ENCODE results near the gene RNF7.
"Not testable (repeated sequence)": the region's sequence is repeated elsewhere in the genome, so short reads cannot be mapped to it uniquely, and the experiment has no call there.

RNF7 gene

DNA sequence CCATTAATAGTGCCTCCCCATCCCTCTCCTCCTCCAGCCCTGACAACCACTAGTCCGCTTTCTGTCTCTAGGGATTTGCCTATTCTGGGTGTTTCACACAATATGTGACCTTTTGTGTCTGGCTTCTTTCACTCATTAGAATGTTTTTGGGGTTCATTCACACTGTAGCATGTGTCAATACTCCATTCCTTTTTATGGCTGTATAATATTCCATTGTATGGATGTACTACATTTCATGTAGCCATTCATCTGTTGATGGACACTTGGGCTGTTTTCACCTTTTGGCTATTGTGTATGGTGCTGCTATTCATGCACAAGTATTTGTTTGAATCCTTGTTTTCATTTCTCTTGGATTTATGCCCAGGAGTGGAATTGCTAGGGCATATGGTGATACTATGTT, 41.6 kb downstream of the RNF7 start:
- CTCF ChIA-PET: no interaction called here
- H3K4me3 ChIP-seq (ENCODE audit: low read depth, low read length): no peak overlapping the region
- no peak for DNase-seq (ENCODE audit: low read depth, low spot score)
- TF ChIP-seq, protein P1, sequence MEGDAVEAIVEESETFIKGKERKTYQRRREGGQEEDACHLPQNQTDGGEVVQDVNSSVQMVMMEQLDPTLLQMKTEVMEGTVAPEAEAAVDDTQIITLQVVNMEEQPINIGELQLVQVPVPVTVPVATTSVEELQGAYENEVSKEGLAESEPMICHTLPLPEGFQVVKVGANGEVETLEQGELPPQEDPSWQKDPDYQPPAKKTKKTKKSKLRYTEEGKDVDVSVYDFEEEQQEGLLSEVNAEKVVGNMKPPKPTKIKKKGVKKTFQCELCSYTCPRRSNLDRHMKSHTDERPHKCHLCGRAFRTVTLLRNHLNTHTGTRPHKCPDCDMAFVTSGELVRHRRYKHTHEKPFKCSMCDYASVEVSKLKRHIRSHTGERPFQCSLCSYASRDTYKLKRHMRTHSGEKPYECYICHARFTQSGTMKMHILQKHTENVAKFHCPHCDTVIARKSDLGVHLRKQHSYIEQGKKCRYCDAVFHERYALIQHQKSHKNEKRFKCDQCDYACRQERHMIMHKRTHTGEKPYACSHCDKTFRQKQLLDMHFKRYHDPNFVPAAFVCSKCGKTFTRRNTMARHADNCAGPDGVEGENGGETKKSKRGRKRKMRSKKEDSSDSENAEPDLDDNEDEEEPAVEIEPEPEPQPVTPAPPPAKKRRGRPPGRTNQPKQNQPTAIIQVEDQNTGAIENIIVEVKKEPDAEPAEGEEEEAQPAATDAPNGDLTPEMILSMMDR (IDR thresholded peaks at IDR 0.05; ENCODE audit: insufficient read depth, low read length, missing control alignments): no peak
- POLR2A ChIA-PET: no interaction called here

DNA sequence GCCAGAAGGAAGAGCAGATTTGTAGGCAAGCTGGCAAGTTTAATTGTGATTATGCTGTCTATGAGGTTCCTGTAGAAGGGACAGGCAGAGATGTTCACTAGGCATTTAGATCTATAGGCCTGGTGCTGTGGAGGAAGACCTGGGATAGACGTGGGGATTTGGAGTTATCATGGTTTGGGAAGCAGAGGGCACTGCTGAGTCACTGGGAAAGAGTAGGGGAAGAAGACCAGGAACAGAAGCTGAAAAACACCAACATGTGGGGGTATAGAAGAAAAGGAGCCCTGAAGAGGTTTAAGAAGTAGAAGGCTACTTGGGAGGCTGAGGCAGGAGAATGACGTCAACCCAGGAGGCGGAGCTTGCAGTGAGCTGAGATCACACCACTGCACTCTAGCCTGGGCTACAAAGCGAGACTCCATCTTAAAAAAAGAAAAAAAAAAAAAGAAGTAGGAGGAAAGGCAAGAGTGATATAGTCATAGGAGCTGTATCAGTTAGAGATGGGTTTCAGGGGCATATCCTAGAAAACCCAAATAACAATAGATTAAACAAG, 44.4 kb downstream of the RNF7 start:
- POLR2A ChIA-PET: no interaction called here
- TF ChIP-seq, protein P1 (IDR thresholded peaks at IDR 0.05; ENCODE audit: insufficient read depth, low read length, missing control alignments): no peak
- CTCF ChIA-PET: interaction anchor here (0.6 to 1.0 kb wide), 3 partner anchors 44 to 93 kb away, joined by 3 read pairs; partner anchors contain the start of gene RNF7
- DNase-seq (ENCODE audit: low read depth, low spot score): no peak
- H3K4me3 ChIP-seq (ENCODE audit: low read depth, low read length): no peak overlapping the region

DNA sequence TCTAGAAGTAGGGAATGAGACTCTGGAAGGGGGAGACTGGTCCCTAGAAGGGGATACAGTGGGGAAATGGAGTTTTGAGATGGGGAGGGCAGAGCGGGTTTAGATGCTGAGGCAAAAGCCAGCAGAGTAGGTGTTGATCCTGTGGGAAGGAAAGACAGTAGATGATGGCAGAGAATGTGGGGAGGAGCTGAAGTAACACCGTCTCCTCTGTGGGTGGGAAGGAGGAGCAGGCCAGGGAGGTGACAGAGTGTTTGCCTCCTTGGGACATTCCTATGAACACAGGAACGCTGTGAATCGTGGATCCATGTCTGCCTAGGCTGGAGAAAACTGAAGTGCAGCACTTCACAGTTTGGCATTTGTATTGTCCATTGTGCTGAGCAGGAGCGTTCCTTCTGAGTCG, 45.5 kb downstream of the RNF7 start:
- CTCF ChIA-PET: no interaction called here
- no peak overlapping the region for H3K4me3 ChIP-seq (ENCODE audit: low read depth, low read length)
- no peak for DNase-seq (ENCODE audit: low read depth, low spot score)
- POLR2A ChIA-PET: no interaction called here
- TF ChIP-seq, protein P1 (IDR thresholded peaks at IDR 0.05; ENCODE audit: insufficient read depth, low read length, missing control alignments): no peak

DNA sequence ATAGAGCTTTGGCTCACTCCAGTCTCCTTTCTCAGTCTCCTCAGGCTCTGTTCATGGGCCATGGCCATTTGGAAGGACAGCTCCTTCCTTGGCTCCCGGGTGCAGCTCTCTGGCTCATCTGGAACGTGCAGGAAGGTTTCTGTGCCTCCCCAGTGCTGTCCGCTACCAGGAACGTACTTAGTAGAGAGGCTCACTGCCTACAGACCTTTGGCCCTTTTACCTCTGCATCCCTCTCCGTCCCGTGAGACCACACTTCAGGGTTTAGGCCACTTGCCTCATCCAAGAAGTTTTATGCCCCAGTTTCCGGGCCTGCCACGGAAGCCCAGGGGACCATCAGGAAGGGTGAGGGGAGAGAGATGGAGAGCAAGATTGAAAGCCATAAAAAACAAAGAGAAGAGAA, 46.0 kb downstream of the RNF7 start:
- no peak overlapping the region for H3K4me3 ChIP-seq (ENCODE audit: low read depth, low read length)
- TF ChIP-seq, protein P1 (IDR thresholded peaks at IDR 0.05; ENCODE audit: insufficient read depth, low read length, missing control alignments): no peak
- CTCF ChIA-PET: no interaction called here
- POLR2A ChIA-PET: no interaction called here
- no peak for DNase-seq (ENCODE audit: low read depth, low spot score)

DNA sequence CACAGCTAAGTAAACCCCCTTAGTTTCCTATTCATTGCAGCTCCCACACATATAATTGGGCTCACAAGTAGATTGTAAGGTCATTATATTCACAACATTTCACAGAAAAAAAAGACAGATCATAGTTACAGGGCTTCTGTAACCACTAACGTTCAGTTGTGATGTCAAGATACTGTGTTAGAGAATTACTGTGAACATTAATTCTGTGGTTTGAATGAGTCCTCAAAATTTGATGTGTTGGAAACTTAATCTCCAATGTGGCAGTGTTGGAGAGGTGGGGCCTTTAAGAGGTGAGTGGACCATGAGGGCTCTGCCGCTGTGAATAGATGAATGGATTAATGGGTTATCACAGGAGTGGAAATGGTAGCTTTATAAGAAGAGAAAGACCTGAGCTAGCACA, 46.4 kb downstream of the RNF7 start:
- TF ChIP-seq, protein P1 (IDR thresholded peaks at IDR 0.05; ENCODE audit: insufficient read depth, low read length, missing control alignments): no peak
- POLR2A ChIA-PET: no interaction called here
- CTCF ChIA-PET: interaction anchor here (0.5 kb wide), 1 partner anchor 54 kb away, joined by 4 read pairs; no protein-coding TSS in a partner anchor
- DNase-seq (ENCODE audit: low read depth, low spot score): no peak
- no peak overlapping the region for H3K4me3 ChIP-seq (ENCODE audit: low read depth, low read length)

DNA sequence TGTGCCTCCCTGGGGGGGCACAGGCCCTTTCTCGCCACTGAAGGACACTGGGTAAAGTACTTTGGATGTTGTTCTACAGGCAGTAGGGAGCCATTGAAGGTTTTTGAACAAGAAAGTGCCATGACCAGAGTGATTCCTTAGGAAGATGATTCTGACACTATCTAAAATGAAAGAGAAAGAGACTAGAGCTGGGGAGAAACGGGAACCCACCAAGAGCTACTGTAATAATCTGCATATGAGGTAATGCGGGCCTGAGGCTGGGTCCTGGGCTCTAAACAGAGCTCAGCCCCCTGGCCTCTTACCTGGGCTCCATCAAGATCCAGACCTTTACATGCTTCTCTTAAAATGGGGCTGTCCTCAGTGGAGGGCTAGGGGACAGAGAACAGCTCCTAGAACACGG, 50.1 kb downstream of the RNF7 start:
- ChIA-PET POLR2A (no interaction called here), CTCF (interaction anchor here (1.2 kb wide), 1 partner anchor 9 kb away, joined by 4 read pairs; no protein-coding TSS in a partner anchor)
- H3K4me3 ChIP-seq (ENCODE audit: low read depth, low read length): no peak overlapping the region
- TF ChIP-seq, protein P1 (IDR thresholded peaks at IDR 0.05; ENCODE audit: insufficient read depth, low read length, missing control alignments): no peak
- no peak for DNase-seq (ENCODE audit: low read depth, low spot score)

DNA sequence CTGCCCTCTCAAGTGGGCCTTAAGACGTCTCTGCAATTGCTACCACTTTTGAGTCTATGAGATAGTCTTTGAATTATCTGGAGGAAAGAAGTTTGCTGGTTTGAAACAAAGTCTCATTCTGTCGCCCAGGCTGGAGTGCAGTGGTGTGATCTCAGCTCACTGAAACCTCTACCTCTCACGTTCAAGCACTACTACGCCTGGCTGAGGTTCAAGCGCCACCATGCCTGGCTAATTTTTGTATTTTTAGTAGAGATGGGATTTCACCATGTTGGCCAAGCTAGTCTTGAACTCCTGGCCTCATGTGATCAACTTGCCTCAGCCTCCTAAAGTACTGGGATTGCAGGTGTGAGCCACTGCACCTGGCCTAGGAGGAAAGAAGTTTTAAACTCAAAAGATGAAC, 50.7 kb downstream of the RNF7 start:
- POLR2A ChIA-PET; H3K4me3 ChIP-seq (ENCODE audit: low read depth, low read length); DNase-seq (ENCODE audit: low read depth, low spot score): not testable (repeated sequence)
- CTCF ChIA-PET: interaction anchor here (1.2 kb wide), 1 partner anchor 8 kb away, joined by 4 read pairs; no protein-coding TSS in a partner anchor
